BJ (cell line): Measurements from ENCODE around the gene SYNJ2. TPM values are rescaled to one million over a fixed set of nuclear protein-coding genes. Genes with fewer than 3 reads are reported as not detected.

Experiments
- CTCF ChIA-PET: fragments of 350-600 bp; formaldehyde crosslinking; extraction: SDS; loops from one replicate; lab custom pipeline; 2021; ENCODE audit warnings: antibody characterized with exemption, inconsistent platforms; lab: Yijun Ruan, JAX
- POLR2A ChIA-PET: fragments of 300-600 bp; sonication (Branson Sonifier 250); formaldehyde crosslinking; extraction: SDS; loops from one replicate; lab custom pipeline; 2021; ENCODE audit warnings: antibody characterized with exemption; lab: Charles Lee
- DNase-seq: peaks from one replicate; pipeline ENCODE4 v3.0.0-alpha.2; 2011; ENCODE audit warnings: low read depth
- H3K27me3 ChIP-seq: 2 replicates; pipeline ENCODE4 v1.6.0; 2011; ENCODE audit warnings: low read length; ENCODE audit not compliant: control insufficient read depth, insufficient read depth
- H3K36me3 ChIP-seq: 2 replicates; pipeline ENCODE4 v1.5.1; 2011; ENCODE audit warnings: low read length; ENCODE audit not compliant: control insufficient read depth, insufficient read depth
- H3K4me3 ChIP-seq: 2 replicates; pipeline ENCODE4 v1.5.1; 2011; ENCODE audit warnings: low read depth, mild to moderate bottlenecking, control low read depth, low read length
- CTCF ChIP-seq: IDR thresholded peaks from 2 replicates; pipeline ENCODE4 v1.5.1; 2011; ENCODE audit warnings: low read depth, mild to moderate bottlenecking, control low read depth, inconsistent platforms, low read length, moderate library complexity; ENCODE audit not compliant: insufficient read depth
- polyA plus RNA-seq: library from polyadenylated mRNA; depleted of rRNA; stranded (reverse); fragments of >200 nt; gene quantifications from 2 replicates; pipeline ENCODE4 v1.2.3, GENCODE V29; 2011

SYNJ2 gene
- polyA plus RNA-seq, 1 experiment, result 29.9 TPM

GRCh38 chr6:158013904-158014504, 32.3 kb downstream of the SYNJ2 start:
- CTCF ChIA-PET, result interaction anchor here (0.6 to 0.7 kb wide), 2 partner anchors 8 to 38 kb away, joined by 3 to 4 read pairs; no protein-coding TSS in a partner anchor
- TF ChIP-seq CTCF, result no peak
- no peak for DNase-seq
- POLR2A ChIA-PET, result no interaction called here
- H3K27me3 ChIP-seq, result no peaks in the 10 kb centered on the region
- H3K36me3 ChIP-seq, result peaks cover 3% of the 10 kb centered on the region; the same call in 1 of the 2 replicates
- no peak overlapping the region for H3K4me3 ChIP-seq

- no peaks in the 10 kb centered on the region for H3K27me3 ChIP-seq
- TF ChIP-seq CTCF, result no peak
- CTCF ChIA-PET, result interaction anchor here (1.9 kb wide), 1 partner anchor 12 kb away, joined by 5 read pairs; no protein-coding TSS in a partner anchor
- DNase-seq, result no peak
- H3K4me3 ChIP-seq, result no peak overlapping the region
- POLR2A ChIA-PET, result no interaction called here
- H3K36me3 ChIP-seq, result peaks cover 3% of the 10 kb centered on the region; the same call in 1 of the 2 replicates
These were observed 33.0 kb downstream of the SYNJ2 start for GRCh38 chr6:158014505-158015187.

GRCh38 chr6:158015188-158015506, 33.5 kb downstream of the SYNJ2 start:
- peaks cover 3% of the 10 kb centered on the region for H3K36me3 ChIP-seq
- no peak overlapping the region for H3K4me3 ChIP-seq
- TF ChIP-seq CTCF, result no peak
- POLR2A ChIA-PET, result no interaction called here
- CTCF ChIA-PET, result interaction anchor here (1.9 kb wide), 1 partner anchor 11 kb away, joined by 5 read pairs; no protein-coding TSS in a partner anchor
- no peak for DNase-seq
- no peaks in the 10 kb centered on the region for H3K27me3 ChIP-seq

- H3K36me3 ChIP-seq, result peaks cover 11% of the 10 kb centered on the region
- no peak for DNase-seq
- no peaks in the 10 kb centered on the region for H3K27me3 ChIP-seq
- CTCF ChIA-PET, result interaction anchor here (0.7 to 1.4 kb wide), 4 partner anchors 9 to 1700 kb away, joined by 3 to 4 read pairs (median 4); no protein-coding TSS in a partner anchor
- no peak overlapping the region for H3K4me3 ChIP-seq
- POLR2A ChIA-PET, result no interaction called here
- TF ChIP-seq CTCF, result no peak
These were observed 35.1 kb downstream of the SYNJ2 start for GRCh38 chr6:158016571-158017383.

GRCh38 chr6:158017621-158018040, 36.0 kb downstream of the SYNJ2 start:
- no peak for TF ChIP-seq CTCF
- peaks cover 14% of the 10 kb centered on the region for H3K36me3 ChIP-seq
- H3K4me3 ChIP-seq, result no peak overlapping the region
- DNase-seq, result no peak
- CTCF ChIA-PET, result interaction anchor here (1.0 kb wide), 1 partner anchor 8 kb away, joined by 4 read pairs; no protein-coding TSS in a partner anchor
- H3K27me3 ChIP-seq, result no peaks in the 10 kb centered on the region
- POLR2A ChIA-PET, result no interaction called here
